ENCODE data around the gene PRDM8. TPM values are rescaled to one million over a fixed set of nuclear protein-coding genes. Genes with fewer than 3 reads are reported as not detected.

The PRDM8 gene
- total and polyA plus RNA-seq, 2 donors (not counting 1 experiment from before 2014, with no cell fraction given): 20.0 to 35.6 TPM

DNA sequence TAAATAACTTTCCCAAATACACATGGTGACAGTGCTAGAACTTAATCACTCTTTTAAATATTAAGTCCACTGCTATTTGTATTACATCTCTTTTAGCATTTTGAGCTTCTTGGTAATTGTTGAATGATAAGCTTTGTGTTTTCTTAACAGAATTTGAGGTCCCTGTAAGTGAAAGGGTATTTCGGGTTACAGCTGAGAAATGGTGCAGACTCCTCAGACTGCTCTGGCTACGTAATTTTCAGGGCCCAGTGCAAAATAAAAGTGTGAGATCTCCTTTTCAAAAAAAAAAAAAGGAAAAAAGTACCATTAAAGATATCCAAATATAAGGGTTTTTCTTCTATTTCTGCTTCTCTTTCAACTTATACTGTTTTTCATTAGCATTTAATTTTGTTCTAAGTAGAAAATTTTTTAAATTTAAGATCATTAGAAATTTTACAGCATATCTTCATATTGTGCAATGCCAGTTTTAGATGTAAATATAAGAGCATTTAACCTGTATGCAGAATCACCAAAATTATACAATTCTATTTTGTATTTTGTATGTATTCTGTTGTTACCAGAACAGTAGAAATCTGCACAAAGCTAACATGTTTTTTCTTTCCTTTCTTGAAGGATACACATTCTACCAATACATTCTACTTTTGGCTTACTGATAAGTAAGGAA is 35.5 kb downstream of the PRDM8 start:
- no peak overlapping the region for H2AFZ ChIP-seq (ENCODE audit: insufficient read depth, low read depth, low read length, poor library complexity, severe bottlenecking)
- peaks cover 19% of the 10 kb centered on the region for H3K27me3 Mint-ChIP-seq

More for the DNA sequence above, 35.5 kb downstream of the PRDM8 start:
- Histone ChIP-seq H3K27ac (ENCODE audit: low read length in 2 of 2) (no peak overlapping the region), H3K9me3 (ENCODE audit: control extremely low read depth in 1 of 3, control insufficient read depth in 2 of 3, insufficient read depth in 1 of 3, low read length in 2 of 3) (no peaks in the 10 kb centered on the region), H3K9ac (ENCODE audit: low read length) (no peak overlapping the region), H4K20me1 (ENCODE audit: control insufficient read depth, insufficient read depth, low read length, poor library complexity, severe bottlenecking) (no peaks in the 10 kb centered on the region), H3K4me2 (replicated peaks; ENCODE audit: low read depth, low read length, poor library complexity, severe bottlenecking) (no peak overlapping the region), H3K4me3 (ENCODE audit: control extremely low read depth in 1 of 5, extremely low read depth in 1 of 5, insufficient read depth in 1 of 5, low read depth in 2 of 5, low read length in 4 of 5) (no peak overlapping the region), H3K79me2 (ENCODE audit: control insufficient read depth, insufficient read depth, low read length) (no peaks in the 10 kb centered on the region), H3K4me1 (ENCODE audit: control insufficient read depth in 2 of 2, insufficient read depth in 2 of 2, low read length in 2 of 2) (no peaks in the 10 kb centered on the region), H3K27me3 (replicated peaks in 1 of 4; ENCODE audit: control extremely low read depth in 1 of 4, control insufficient read depth in 3 of 4, insufficient read depth in 4 of 4, low read length in 3 of 4) (peaks cover 0 to 11% (median 2%) of the 10 kb centered on the region in 4 experiments), H3K36me3 (replicated peaks in 1 of 2; ENCODE audit: control extremely low read depth in 1 of 2, control insufficient read depth in 1 of 2, extremely low read depth in 1 of 2, insufficient read depth in 2 of 2, low read length in 1 of 2) (no peaks in the 10 kb centered on the region)
- Mint-ChIP-seq H3K4me3 (no peak overlapping the region), H3K9me3 (ENCODE audit: insufficient read depth) (no peaks in the 10 kb centered on the region), H3K27ac (no peak overlapping the region), H3K4me1 (peaks cover 2% of the 10 kb centered on the region)
- CTCF ChIA-PET: interaction anchor here (0.8 kb wide), 1 partner anchor 8 kb away, joined by 4 read pairs; no protein-coding TSS in a partner anchor
- DNase-seq: no peak
- POLR2A ChIA-PET: no interaction called here
- WGBS (ENCODE audit: insufficient coverage): 100% methylated on average over 1 of the region's 2 CpGs
- no peak for ATAC-seq (ENCODE audit: low read depth)
- intact Hi-C loops (cut with micrococcal nuclease): no loop called here
- TF ChIP-seq CTCF (IDR thresholded peaks at IDR 0.05) (no peak), EZH2 (IDR thresholded peaks at IDR 0.05; ENCODE audit: borderline replicate concordance, insufficient read depth, low read depth, low read length, poor library complexity, severe bottlenecking) (no peak)
